Neural crest cell (in vitro differentiated cells): ENCODE data around the gene UGT1A10. TPM values are rescaled to one million over a fixed set of nuclear protein-coding genes. Genes with fewer than 3 reads are reported as not detected.

Experiments used
- DNase-seq: peaks from one replicate; pipeline ENCODE4 v3.0.0; 2021; ENCODE audit warnings: low read depth, mixed read lengths, low spot score
- H3K27ac Mint-ChIP-seq: one replicate; pipeline ENCODE4 v1.8.0; 2021; ENCODE audit warnings: mild to moderate bottlenecking, mixed read lengths; ENCODE audit not compliant: unreplicated experiment
- H3K27me3 Mint-ChIP-seq: 2 replicates; pipeline ENCODE4 v1.8.0; 2021; ENCODE audit warnings: low read depth, mild to moderate bottlenecking, mixed read lengths
- H3K36me3 Mint-ChIP-seq: 2 replicates; pipeline ENCODE4 v1.8.0; 2021; ENCODE audit warnings: low read depth, mild to moderate bottlenecking, mixed read lengths
- H3K4me1 Mint-ChIP-seq: 2 replicates; pipeline ENCODE4 v1.8.0; 2021; ENCODE audit warnings: mixed read lengths
- H3K4me3 Mint-ChIP-seq: one replicate; pipeline ENCODE4 v1.8.0; 2021; ENCODE audit warnings: mild to moderate bottlenecking, mixed read lengths
- H3K9me3 Mint-ChIP-seq: 2 replicates; pipeline ENCODE4 v1.8.0; 2021; ENCODE audit warnings: mixed read lengths
- CTCF ChIP-seq: fragments of 200-600 bp; sonication (generic); conservative IDR thresholded peaks from 2 replicates; pipeline ENCODE4 v1.5.0; 2021; ENCODE audit warnings: antibody characterized with exemption, mild to moderate bottlenecking
- total RNA-seq: library from RNA; stranded (reverse); gene quantifications from 2 replicates; pipeline ENCODE4 v1.2.1, GENCODE V29; 2021

Gene UGT1A10
- total RNA-seq, 1 donor from 2014 or later, result not detected

- no peak for DNase-seq
- no peak overlapping the region for H3K27ac Mint-ChIP-seq
- H3K9me3 Mint-ChIP-seq, result peaks cover 4% of the 10 kb centered on the region
- H3K4me3 Mint-ChIP-seq, result no peak overlapping the region
- TF ChIP-seq CTCF, result no peak
- no peaks in the 10 kb centered on the region for H3K4me1 Mint-ChIP-seq
- no peaks in the 10 kb centered on the region for H3K36me3 Mint-ChIP-seq
- H3K27me3 Mint-ChIP-seq, result peaks cover 2% of the 10 kb centered on the region
Measured at GRCh38 chr2:233673896-233674295, 37.6 kb downstream of the UGT1A10 start.

GRCh38 chr2:233674314-233674713 is 38.1 kb downstream of the UGT1A10 start:
- no peak overlapping the region for H3K27ac Mint-ChIP-seq
- no peaks in the 10 kb centered on the region for H3K36me3 Mint-ChIP-seq
- peaks cover 4% of the 10 kb centered on the region for H3K9me3 Mint-ChIP-seq
- H3K4me1 Mint-ChIP-seq, result no peaks in the 10 kb centered on the region
- no peak overlapping the region for H3K4me3 Mint-ChIP-seq
- H3K27me3 Mint-ChIP-seq, result peaks cover 2% of the 10 kb centered on the region
- DNase-seq, result no peak
- no peak for TF ChIP-seq CTCF

GRCh38 chr2:233674995-233675394 is 38.7 kb downstream of the UGT1A10 start:
- no peak overlapping the region for H3K27ac Mint-ChIP-seq

GRCh38 chr2:233676046-233676445 is 39.8 kb downstream of the UGT1A10 start:
- no peak for DNase-seq
- Mint-ChIP-seq H3K27me3 (peaks cover 2% of the 10 kb centered on the region), H3K27ac (no peak overlapping the region), H3K4me1 (no peaks in the 10 kb centered on the region), H3K4me3 (no peak overlapping the region), H3K36me3 (no peaks in the 10 kb centered on the region), H3K9me3 (peaks cover 4% of the 10 kb centered on the region)
- no peak for TF ChIP-seq CTCF

More at GRCh38 chr2:233674995-233675394, 38.7 kb downstream of the UGT1A10 start:
- H3K27me3 Mint-ChIP-seq, result peaks cover 2% of the 10 kb centered on the region
- H3K9me3 Mint-ChIP-seq, result peaks cover 4% of the 10 kb centered on the region
- no peak overlapping the region for H3K4me3 Mint-ChIP-seq
- no peak for DNase-seq
- TF ChIP-seq CTCF, result peak; percentile 23
- H3K36me3 Mint-ChIP-seq, result no peaks in the 10 kb centered on the region
- H3K4me1 Mint-ChIP-seq, result no peaks in the 10 kb centered on the region

GRCh38 chr2:233679196-233679595 is 42.9 kb downstream of the UGT1A10 start:
- Mint-ChIP-seq H3K27me3 (peaks cover 5% of the 10 kb centered on the region), H3K27ac (peak overlapping the region; percentile 47), H3K9me3 (peaks cover 4% of the 10 kb centered on the region), H3K4me3 (no peak overlapping the region), H3K4me1 (no peaks in the 10 kb centered on the region), H3K36me3 (no peaks in the 10 kb centered on the region)
- no peak for TF ChIP-seq CTCF
- no peak for DNase-seq
